ENCODE measurements around the gene PTH1R.

PTH1R gene

GRCh38 chr3:46952813-46953212 is 75.3 kb downstream of the PTH1R start:
- DNase-seq = no peak

Data from NCI-H446 (cell line).